ENCODE results near the gene RAB5B.

DNA sequence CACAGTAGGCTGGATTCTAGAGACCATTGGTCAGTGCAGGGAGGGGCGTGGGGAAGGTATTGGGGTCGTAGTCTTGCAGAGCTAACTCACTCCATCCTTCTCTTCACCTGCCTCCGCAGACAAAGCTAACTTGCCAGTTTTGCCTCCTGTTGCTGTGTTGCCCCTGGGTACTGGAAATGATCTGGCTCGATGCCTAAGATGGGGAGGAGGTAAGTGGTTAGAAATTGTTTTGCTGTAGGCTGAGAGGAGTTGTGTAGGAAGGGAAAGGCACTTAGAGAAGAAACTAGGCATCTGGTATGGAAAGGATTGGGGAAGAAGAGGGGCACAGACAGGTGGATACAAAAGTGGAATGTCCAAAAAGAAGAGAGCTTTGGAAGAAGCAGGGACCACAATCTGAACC, 31.8 kb upstream of the RAB5B start:
- TF ChIP-seq EZH2 (IDR thresholded peaks at IDR 0.05) (no peak), POLR2AphosphoS5 (IDR thresholded peaks at IDR 0.05; ENCODE audit: borderline replicate concordance, low read depth, low read length) (no peak)
